GM21825 (cell line): ENCODE data around the gene POLD3.
"Not testable (repeated sequence)": the region's sequence is repeated elsewhere in the genome, so short reads cannot be mapped to it uniquely, and the experiment has no call there.

ENCODE experiments used
- ATAC-seq: cut with Tn5 transposase; IDR thresholded peaks from one replicate; pipeline ENCODE4 v1.9.1; 2021; ENCODE audit warnings: mild to moderate bottlenecking, moderate library complexity; ENCODE audit not compliant: unreplicated experiment

The POLD3 gene

DNA sequence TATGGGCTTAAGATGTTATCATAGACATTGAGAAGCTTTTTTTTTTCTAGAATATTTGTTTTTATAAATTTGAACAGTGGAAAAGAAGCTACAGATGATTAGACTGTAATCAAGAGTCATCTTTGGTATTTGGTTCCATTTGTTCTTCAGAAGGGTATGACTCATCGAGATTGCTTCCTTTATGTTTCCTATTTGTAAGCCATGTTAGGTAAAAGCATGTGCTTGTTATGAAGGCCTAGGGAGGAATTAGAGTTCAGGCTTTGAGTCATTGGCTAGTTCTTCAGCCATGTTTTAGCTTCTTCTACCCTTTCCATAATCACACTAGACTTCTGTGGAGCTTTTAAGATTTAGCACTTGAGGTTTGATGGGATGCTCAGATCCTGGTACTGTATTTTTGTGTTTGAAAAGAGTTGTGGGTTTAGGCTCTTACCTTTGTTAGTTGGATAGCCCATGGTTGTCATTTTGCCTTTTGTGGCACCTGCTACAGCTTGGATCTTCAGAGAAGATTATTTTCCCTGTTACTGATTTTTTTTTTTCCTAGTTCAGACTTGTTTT lies 44.3 kb downstream of the POLD3 start:
- no peak for ATAC-seq

DNA sequence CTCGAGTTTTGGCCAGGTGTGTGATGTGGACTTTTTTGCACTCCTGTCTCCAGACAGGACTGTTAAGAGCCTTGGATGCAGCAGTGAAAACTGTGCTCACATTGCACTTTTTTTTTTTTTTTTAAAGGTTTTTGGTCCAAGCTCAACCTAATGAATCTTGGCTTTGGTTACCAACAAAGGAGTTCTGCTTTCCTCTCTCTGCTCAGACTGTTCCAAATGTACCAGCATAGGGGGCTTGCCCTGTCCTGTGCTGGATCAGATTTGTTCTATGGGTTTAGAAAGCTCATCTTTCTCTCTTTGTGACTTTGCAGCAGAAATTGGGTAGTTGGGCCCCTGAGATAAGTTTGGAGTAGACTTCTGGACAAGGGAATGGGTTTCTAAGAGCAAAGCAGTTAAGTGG lies 45.3 kb downstream of the POLD3 start:
- ATAC-seq: no peak

DNA sequence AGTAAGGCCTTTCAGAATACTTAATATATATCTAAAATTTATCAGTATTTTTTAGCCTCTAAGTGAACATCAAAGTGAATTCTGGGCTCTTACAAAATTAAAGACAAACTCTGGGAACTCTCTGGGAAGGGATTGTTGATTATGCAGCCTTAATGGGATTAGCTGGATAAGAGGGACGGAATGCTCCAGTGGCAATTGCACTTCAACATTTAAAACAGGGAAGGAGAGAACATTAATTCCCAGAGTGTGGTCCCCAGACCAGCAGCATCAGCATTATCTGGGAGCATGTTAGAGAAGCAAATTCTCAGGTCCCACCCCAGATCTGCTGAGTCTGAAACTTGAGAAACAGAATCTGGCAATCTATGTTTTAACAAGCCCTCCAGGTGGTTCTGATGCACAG lies 46.5 kb downstream of the POLD3 start:
- ATAC-seq: no peak

DNA sequence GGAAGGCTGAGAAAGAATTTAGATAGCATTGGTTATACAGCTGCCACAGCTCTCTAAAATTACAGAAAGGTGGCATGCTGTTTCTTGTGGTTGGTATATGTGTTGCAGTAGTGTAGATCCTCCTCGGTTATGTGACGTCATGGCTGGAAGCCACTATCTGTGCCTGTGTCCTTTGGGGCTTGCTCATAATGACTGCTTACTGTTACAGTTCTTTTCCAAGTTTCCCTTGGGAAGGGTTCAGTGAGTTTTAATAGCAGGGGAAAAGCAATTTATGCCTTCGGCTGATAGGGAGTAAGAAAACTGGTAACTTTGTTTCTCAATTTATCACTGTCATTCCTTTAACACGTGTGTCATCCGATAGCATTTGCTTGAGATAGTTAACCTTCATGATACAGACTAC lies 47.2 kb downstream of the POLD3 start:
- no peak for ATAC-seq

DNA sequence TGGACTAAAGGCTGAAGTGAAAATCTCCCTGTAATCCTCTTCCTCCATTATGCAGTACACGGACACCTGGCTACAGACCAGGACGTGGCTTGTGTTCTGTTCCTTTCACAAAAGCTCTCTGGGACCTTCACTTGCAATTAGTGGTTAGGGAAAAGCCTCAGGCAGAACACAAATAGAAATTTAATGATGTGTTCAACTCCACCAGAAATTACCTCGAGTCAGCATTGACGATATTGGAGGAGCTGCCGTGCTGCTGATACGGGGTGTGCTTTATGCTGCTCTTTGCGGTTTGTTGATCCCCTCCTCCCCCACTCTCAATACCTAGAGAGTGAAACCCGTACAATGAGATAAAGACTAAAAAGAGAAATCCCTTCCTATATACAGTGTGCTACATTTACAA lies 48.9 kb downstream of the POLD3 start:
- no peak for ATAC-seq

DNA sequence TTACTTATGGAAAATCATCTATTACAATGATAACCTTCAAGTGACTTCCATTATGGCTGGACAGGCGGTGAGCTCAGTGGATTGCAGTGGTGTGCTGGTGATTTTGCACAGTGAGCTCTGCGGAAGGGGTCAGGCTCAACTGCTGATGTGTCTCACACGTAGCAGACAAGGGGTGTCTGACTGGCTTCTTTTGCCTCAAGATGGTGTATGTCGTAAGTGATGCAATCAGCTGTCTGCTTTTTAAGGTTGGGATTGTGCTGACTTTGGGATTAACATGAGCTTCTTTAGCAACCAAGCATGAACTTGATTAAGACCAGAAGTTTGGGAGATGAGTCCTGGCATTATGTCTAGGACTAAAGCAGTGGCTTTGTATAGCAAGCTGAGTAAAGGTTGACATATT lies 49.5 kb downstream of the POLD3 start:
- no peak for ATAC-seq

DNA sequence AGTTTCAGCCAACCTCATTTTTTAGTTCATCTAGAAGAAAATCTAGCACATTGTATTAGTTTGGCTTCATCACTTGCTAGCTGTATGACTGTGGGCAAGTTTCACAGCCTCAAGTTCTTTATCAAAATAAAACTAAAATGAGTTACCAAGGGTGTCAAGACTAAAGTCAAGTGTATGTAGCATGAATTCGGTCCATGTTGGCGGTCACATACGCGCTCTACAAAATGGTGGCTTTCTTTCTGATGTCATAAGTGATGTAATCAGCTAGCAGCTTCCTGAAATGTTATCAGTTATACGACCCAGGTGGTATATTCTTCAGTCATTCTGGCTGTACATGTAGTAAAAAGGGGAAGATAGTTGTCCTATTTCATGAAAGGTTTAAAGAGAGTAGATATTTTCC lies 50.5 kb downstream of the POLD3 start:
- no peak for ATAC-seq

DNA sequence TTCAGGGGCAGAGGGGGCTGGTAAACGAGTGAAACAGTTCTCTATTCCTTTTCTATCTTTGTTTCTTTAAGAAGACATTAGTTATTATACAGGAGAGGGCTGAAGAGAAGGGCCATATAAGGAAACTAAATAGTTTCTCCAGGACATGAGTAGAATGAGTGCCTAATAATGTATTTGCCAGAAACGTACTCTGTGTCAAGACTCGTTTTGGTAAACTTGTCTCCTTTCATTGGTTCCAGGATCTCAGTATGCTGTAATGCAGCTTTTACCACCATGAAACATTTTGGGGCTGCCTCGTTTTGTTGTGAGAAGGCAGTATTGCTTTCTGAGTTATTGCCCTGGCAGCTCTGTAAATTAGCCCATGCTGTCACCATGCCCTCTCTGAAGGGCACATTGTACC lies 51.7 kb downstream of the POLD3 start:
- no peak for ATAC-seq

DNA sequence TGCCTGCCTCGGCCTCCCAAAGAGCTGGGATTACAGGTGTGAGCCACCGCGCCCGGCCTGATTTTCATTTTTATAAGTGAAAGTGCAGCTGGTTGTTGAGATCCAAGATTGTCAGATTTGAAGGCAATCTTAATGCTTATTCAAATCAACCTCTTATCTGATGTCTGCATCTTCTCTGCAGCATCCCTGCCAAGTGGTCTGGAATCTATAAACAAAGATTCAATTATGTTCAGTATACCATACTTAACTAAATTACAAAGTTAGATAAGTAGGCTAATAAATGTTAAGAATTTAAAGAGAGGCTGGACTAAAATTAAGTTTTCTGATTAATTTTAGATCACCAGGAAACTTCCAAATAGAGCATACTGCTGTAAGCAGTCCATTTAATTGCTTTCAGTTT lies 53.8 kb downstream of the POLD3 start:
- no peak for ATAC-seq

DNA sequence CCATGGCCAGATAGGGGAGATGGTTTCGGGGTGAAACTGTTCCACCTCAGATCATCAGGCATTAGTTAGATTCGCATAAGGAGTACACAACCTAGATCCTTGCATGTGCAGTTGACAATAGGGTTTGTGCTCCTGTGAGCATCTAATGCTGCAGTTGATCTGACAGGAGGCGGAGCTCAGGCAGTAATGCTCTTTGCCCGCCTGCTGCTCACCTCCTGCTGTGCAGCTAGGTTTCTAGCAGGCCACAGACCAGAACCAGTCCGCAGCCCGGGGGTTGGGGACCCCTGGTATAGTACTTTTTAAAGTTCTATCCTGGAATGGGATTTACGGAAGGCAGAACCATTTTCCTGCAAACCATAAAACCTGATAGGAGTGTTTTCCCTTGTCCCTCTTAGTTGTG lies 54.6 kb downstream of the POLD3 start:
- no peak for ATAC-seq

DNA sequence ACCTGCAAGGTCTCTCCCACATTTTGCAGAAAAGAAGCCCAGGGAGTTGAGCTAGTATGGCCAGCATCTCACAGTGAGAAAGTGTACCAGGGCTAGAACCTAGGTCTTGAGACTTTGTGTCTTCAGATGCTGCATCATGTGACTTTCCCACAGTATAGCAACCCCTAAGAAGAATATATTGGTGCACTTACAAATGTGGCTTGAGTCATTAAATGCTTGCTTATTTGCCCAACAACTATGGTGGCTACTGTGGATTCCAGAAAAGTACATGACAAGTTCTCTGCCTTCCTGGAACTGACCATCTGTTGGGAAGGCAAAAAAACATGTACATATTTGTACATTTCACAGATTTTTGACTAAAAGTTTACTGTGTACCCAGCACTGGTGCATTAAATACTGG lies 55.0 kb downstream of the POLD3 start:
- ATAC-seq: no peak

DNA sequence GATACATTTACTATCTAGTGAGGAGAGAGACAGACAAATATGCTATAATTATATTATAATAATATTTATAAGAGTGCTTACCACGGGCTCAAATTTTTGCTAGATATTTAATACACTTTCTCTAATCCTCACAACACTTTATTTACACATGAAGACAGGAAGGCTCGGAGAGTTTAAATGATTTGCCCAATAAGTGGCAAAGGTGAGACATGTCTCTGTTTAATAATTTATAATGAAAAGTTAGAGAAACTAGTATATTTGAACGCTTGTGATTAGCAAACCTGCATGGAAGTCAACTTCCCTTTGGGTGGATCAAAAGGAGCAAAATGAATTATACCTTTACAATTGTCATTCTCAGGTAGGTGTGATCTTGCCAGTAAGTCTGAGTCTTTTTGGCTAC lies 55.4 kb downstream of the POLD3 start:
- ATAC-seq: no peak

DNA sequence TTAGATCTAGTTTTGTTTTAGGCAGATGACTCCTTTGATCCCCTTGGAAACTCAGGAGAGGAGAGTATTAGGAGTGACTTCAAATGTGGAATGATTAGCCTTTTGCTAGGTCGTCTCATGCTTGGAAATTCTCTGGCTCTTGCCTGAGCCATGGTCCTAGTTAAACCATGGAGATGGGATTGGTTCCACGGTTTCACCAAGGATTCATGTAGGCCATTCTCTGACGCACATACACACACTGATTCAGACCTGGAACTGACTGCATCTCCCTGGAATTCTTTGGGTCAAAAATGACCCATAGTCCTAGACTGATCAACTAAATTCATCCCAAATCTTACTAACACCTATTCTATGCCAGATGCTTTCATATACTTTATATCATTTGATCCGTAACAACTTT lies 56.5 kb downstream of the POLD3 start:
- no peak for ATAC-seq

DNA sequence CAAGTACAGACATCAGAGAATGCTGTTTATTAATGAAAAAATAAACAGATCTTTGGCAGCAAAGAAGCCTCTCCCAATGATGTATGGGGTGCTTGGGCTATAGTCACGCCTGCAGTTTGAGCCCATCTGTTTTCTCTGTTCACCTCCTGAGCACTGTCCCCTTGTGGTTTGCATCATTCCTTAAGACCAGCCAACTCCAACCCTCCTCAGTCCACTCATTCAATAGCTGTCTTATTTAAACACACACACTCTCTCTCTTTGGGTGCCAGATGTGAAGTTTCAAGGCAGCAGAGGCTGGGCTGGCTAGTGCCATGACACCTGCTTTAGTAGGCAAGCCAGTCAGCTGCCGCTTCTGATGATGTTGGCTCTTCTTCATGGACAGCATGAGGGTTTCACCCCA lies 58.1 kb downstream of the POLD3 start:
- no peak for ATAC-seq

DNA sequence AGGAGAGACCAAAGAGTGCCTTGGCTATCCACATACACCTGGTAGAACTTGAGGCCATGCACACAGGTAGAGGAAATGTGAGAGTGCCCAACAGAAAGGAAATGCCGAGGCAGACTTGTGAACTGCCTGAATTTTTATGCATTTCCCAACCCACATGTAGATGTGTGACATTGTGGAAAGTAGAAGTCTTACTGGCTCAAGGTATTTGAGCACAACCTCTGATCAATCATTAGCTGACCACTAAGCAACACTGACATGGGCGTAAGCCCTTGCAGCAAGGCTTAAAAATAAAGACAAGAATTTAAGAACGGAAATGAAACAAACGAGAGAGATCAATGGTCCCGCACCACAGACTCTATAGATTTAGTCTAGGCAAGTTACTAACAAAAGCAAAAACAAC lies 62.6 kb downstream of the POLD3 start:
- ATAC-seq: no peak

DNA sequence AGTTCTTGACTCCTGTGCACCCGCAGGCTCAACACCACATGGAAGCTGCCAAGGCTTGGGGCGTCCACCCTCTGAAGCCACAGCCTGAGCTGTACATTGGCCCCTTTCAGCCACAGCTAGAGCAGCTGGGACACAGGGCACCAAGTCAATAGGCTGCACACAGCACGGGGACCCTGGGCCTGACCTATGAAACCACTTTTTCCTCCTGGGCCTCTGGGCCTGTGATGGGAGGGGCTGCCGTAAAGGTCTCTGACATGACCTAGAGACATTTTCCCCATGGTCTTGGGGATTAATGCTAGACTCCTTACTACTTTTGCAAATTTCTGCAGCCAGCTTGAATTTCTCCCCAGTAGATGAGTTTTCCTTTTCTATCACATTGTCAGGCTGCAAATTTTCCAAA lies 66.7 kb downstream of the POLD3 start:
- ATAC-seq: not testable (repeated sequence)

DNA sequence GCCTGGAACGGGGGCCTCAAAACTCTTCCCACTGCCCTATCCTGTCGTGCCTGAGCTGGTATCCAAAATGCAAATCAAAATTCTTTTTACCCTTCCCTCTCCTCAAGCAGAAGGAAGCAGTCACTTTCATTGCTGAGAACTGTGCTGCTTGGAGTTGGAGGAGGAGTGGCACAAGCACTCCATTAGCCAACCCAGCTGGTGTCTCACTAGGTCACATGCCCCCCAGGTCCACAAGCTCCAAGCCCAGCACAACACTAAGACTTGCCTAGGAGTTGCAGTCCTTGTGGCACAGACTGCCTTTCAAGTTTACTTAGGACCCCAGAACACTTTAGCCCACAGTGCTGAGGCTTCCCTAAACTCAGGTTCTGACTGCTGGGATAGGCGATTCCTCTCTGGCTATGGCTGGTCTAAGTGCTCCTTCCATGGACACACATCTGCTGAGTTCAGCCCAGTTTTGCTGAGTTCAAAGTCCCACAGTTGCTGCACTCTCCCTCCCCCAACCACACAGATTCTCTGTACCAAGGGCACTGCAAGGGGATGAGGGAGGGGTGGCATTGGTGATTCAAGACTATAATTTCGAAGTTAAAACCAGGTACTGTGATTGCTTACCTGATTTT lies 70.2 kb downstream of the POLD3 start:
- ATAC-seq: no peak

DNA sequence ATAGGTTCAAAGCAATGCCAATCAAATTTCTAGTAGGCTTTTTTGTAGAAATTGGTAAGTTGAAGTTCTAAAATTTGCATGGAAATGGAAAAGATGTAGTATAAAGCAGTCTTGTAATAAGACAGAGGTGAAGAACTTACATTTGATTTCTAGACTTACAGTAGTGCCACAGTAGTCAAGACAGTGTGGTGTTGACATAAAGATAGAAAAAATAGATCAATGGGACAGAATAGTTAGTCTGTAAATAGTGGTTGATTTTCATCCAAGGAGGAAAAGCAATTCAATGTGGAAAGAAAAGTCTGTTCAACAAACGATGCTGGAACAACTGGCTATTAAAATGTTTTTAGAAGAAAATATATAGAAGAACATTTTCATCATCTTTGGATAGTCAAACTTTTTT lies 70.9 kb downstream of the POLD3 start:
- no peak for ATAC-seq

DNA sequence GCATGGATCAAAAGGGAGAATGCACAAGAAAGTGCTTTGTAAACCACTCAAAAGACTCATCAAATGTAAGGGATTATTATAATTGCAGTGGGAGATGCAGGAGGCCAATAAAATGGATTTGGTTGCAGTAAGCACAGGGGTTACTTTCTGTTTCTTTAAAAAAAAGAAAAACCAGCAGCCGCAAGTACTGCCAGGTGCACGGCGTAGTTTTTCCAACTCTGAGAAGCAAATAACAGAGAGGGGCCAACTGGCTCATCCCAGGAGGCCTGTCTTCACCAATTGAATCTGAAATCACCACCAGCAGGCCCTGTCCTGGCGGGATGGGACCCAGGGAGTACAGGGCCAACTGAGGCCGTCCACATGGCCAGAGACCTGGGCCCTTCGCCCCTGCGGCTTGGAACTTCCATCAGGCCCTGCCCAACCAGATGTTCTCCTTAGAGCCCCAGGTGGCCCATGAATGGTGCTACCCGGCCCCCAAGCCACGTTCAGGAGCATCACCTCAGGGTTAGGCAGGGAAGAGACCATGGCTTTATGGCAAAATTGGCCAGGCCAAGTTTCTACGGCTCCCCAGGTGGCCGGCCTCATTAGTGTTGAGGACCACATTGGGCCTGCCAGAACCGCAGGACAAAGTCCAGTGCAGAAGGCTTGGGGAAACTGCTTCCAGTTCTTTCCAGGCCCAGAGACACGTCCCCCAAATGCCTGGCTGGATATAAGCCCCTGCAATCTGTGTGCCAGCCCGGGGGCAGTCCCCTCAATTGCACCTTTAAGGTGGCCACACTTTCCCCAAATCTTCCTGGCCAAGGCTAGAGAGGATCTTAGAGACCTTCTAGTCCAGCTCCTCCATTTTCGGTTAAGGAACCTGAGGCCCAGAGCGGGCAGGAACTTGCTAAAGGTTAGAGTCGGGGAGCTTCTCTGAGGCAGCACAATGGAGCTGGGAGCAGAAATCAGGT lies 77.1 kb downstream of the POLD3 start:
- no peak for ATAC-seq

DNA sequence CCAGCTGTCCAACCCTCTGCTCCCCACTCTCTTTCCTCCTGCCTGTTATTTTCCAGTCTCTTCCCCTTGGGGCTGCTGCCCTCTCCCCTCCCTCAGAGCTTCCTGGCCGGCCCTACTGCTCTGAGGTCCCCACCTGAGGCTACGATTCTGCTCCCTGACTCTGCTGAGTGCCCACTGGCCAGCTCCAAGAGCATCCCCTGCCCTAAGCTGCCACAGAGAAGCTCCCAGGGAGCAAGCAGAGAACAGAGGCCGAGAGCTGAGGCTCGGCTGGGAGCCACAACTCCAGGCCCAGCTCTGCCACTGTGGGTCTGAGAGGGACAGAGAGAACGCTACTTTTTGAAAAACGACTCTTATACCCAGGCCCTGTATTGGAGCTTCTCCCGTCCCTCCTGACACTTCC lies 77.8 kb downstream of the POLD3 start:
- no peak for ATAC-seq

DNA sequence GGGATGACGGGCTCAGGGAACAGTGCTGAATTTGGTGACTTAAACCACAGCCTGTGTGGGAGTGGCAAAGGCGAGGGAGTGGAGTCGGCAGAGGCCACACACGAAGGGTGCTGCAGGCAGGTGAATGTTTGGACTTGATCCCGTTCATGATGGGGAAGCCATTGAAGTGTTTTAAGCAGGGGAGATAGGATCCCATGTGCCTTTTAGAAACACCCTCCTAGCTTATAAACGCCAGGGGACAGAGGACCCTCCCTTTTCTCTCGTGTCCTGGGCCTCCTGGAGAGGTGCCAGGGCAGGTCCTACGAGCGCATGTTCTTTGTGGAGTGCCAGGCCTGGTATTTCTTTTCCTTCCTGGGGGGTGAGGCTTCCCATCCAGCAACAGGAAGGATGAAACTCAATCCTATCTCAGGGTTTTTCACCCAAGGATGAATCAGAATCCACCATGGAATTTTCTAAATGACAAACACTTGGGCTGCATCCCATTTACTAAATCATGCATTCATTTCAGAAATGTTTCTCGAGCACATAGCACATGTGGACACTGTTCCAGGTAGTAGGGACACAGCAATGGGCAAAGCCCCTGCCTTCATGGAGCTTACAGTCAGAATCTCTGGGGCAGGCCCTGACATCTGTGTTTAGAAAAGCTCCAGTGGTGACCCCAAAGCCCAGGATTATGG lies 79.3 kb downstream of the POLD3 start:
- ATAC-seq: no peak
